Loucy (cell line): ENCODE data around the gene OCEL1.

Experiments used
- H2AFZ ChIP-seq: fragments of 200-600 bp; sonication (generic); 2 replicates; pipeline ENCODE4 v1.6.0; 2016; ENCODE audit warnings: antibody characterized with exemption, mild to moderate bottlenecking, low read length, moderate library complexity
- H3F3A ChIP-seq: fragments of 200-600 bp; 2 replicates; pipeline ENCODE4 v1.6.0; 2016; ENCODE audit warnings: antibody characterized with exemption, low read depth, mild to moderate bottlenecking
- H3K27me3 ChIP-seq: fragments of 200-600 bp; sonication (generic); 2 replicates; pipeline ENCODE4 v1.6.1; 2014; ENCODE audit warnings: low read length, mild to moderate bottlenecking; ENCODE audit not compliant: insufficient read depth, poor library complexity, severe bottlenecking
- H3K36me3 ChIP-seq: fragments of 200-600 bp; sonication (generic); 2 replicates; pipeline ENCODE4 v1.6.1; 2016; ENCODE audit warnings: low read length; ENCODE audit not compliant: insufficient read depth
- H3K4me1 ChIP-seq: fragments of 200-600 bp; sonication (generic); 2 replicates; pipeline ENCODE4 v1.5.1; 2014; ENCODE audit warnings: low read length, mild to moderate bottlenecking; ENCODE audit not compliant: insufficient read depth, poor library complexity, severe bottlenecking
- H3K4me2 ChIP-seq: fragments of 200-600 bp; sonication (generic); 2 replicates; pipeline ENCODE4 v1.6.0; 2014; ENCODE audit warnings: antibody characterized with exemption, low read length, low read depth, mild to moderate bottlenecking; ENCODE audit not compliant: poor library complexity, severe bottlenecking
- H3K4me3 ChIP-seq: fragments of 200-600 bp; sonication (generic); 2 replicates; pipeline ENCODE4 v1.5.1; 2014; ENCODE audit warnings: low read length, mild to moderate bottlenecking, mixed read lengths; ENCODE audit not compliant: poor library complexity, severe bottlenecking
- H3K79me2 ChIP-seq: fragments of 200-600 bp; sonication (generic); 2 replicates; pipeline ENCODE4 v1.6.1; 2014; ENCODE audit warnings: low read length; ENCODE audit not compliant: insufficient read depth
- H3K9ac ChIP-seq: fragments of 200-600 bp; sonication (generic); 2 replicates; pipeline ENCODE4 v1.6.0; 2014; ENCODE audit warnings: mild to moderate bottlenecking, low read depth, low read length, moderate library complexity; ENCODE audit not compliant: poor library complexity, severe bottlenecking
- H3K9me2 ChIP-seq: fragments of 200-600 bp; sonication (generic); replicated peaks from 2 replicates; pipeline ENCODE4 v1.6.1; 2016; ENCODE audit warnings: low read depth, low read length, mixed read lengths
- H3K9me3 ChIP-seq: fragments of 200-600 bp; sonication (generic); 2 replicates; pipeline ENCODE4 v1.6.1; 2014; ENCODE audit warnings: mild to moderate bottlenecking, antibody characterized with exemption, low read length, low read depth; ENCODE audit not compliant: insufficient read depth
- H4K20me1 ChIP-seq: fragments of 200-600 bp; sonication (generic); 2 replicates; pipeline ENCODE4 v1.6.0; 2014; ENCODE audit warnings: antibody characterized with exemption, low read length, mild to moderate bottlenecking; ENCODE audit not compliant: insufficient read depth, poor library complexity, severe bottlenecking
- EZH2phosphoT487 ChIP-seq: fragments of 200-600 bp; IDR thresholded peaks from 2 replicates; pipeline ENCODE4 v1.6.1; 2018; ENCODE audit warnings: antibody characterized with exemption, mild to moderate bottlenecking, moderate library complexity, borderline replicate concordance
- TF ChIP-seq, protein P1 (sequence below): fragments of 200-600 bp; sonication (generic); conservative IDR thresholded peaks from 2 replicates; pipeline ENCODE4 v1.5.1; 2014; ENCODE audit warnings: mild to moderate bottlenecking, antibody characterized with exemption, low read length

OCEL1 gene

DNA sequence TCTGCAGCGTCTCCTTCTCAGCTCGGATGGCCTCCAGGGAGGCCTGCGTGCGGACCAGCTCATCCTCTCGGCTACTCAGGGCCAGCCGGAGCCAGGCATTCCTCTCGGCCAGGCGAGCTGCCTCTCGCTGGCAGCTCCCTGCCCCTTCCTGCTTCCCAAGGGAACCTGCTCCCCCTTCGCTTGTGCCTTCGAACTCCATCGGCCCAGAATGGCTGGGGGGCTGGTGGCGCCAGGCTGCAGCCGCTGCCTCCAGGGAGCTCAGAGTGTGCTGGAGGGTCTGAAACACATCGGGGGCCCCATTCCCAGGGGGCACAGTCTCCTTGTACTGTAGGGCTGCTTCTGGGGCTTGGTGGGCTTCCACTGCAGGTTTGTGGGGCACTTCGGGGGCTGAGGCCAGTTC is 36.5 kb downstream of the OCEL1 start:
- Histone ChIP-seq H3K79me2 (peaks cover 3% of the 10 kb centered on the region), H4K20me1 (no peaks in the 10 kb centered on the region), H3K4me3 (no peak overlapping the region), H2AFZ (no peak overlapping the region), H3K9me3 (peaks cover 4% of the 10 kb centered on the region; the same call in 1 of the 2 replicates), H3K4me1 (peaks cover 8% of the 10 kb centered on the region), H3K9me2 (no peaks in the 10 kb centered on the region), H3K27me3 (no peaks in the 10 kb centered on the region), H3F3A (no peaks in the 10 kb centered on the region), H3K36me3 (no peaks in the 10 kb centered on the region), H3K4me2 (no peak overlapping the region), H3K9ac (no peak overlapping the region)
- no peak for TF ChIP-seq EZH2phosphoT487
- TF ChIP-seq, protein P1, sequence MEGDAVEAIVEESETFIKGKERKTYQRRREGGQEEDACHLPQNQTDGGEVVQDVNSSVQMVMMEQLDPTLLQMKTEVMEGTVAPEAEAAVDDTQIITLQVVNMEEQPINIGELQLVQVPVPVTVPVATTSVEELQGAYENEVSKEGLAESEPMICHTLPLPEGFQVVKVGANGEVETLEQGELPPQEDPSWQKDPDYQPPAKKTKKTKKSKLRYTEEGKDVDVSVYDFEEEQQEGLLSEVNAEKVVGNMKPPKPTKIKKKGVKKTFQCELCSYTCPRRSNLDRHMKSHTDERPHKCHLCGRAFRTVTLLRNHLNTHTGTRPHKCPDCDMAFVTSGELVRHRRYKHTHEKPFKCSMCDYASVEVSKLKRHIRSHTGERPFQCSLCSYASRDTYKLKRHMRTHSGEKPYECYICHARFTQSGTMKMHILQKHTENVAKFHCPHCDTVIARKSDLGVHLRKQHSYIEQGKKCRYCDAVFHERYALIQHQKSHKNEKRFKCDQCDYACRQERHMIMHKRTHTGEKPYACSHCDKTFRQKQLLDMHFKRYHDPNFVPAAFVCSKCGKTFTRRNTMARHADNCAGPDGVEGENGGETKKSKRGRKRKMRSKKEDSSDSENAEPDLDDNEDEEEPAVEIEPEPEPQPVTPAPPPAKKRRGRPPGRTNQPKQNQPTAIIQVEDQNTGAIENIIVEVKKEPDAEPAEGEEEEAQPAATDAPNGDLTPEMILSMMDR = no peak

DNA sequence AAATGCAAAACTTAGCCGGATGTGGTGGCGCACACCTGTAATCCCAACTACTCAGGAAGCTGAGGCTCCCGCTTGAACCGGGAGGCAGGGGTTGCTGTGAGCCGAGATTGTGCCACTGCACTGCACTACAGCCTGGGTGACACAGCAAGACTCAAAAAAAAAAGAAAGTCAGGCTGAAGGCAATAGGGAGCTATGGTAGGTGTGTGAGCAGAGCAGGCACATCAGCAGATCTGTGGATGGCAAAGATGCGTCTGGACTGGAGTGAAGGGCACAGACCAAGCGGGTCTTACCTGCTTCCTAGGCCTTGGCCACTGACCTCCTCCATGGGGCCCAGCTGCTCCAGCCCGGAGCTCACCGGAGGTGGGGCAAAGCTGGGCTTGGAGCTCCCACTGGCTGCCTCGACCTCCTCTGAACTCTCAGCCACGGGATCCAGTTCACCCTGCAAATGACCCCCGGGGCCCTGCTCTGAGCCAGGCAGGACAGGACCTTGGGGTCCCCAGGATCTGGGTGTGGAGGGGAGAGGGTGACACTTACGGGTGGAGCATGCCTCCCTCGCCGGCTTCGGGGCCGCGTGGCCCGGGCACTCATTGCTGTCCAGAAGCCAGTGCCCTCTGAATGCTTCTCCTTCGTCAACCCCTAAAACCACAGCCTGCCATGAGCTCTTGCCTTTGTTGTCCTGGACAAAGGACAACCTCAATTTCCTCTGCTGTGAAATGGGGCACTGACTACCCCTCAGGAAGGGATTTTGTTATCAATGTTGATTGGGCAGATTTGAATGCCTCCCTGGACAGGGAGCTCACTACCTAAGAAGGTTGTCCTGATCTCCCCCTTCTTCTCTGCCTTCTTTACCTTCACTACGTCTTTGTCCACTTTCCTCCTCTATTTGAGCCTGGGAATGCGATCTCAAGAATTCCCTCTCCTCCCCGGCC is 38.0 kb downstream of the OCEL1 start:
- H3K79me2 ChIP-seq = peaks cover 17% of the 10 kb centered on the region
- TF ChIP-seq EZH2phosphoT487 = no peak
- TF ChIP-seq, protein P1 = no peak
- no peaks in the 10 kb centered on the region for H4K20me1 ChIP-seq
- peak overlapping the region; percentile 23 for H3K9ac ChIP-seq
- peak overlapping the region; percentile 50; the same call in 1 of the 2 replicates for H2AFZ ChIP-seq
- peaks cover 4% of the 10 kb centered on the region; the same call in 1 of the 2 replicates for H3K9me3 ChIP-seq
- H3K4me2 ChIP-seq = no peak overlapping the region
- H3K36me3 ChIP-seq = no peaks in the 10 kb centered on the region
- no peak overlapping the region for H3K4me3 ChIP-seq
- no peaks in the 10 kb centered on the region for H3K27me3 ChIP-seq
- H3K9me2 ChIP-seq = no peaks in the 10 kb centered on the region
- peaks cover 8% of the 10 kb centered on the region for H3K4me1 ChIP-seq
- no peaks in the 10 kb centered on the region for H3F3A ChIP-seq

DNA sequence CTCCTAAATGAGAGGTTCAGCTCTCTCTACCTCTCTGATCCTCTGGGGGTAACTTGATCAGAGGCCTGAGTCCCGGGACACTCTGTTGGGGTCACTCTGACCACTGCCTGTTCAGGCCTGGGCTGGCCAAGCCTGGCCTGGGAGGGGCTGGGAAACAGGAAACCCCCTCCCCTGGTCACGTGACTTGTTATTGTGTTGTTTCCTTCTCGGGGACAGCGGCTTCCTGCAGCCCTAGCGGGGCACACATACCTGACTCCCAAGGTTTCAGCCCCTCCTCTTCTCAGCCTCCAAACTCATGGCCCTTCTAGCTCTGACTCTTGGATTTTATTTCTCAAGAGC is 38.6 kb downstream of the OCEL1 start, which contains the start of gene USHBP1:
Gene USHBP1 (minus strand): TSS at position 105 of the 339 bp plus-strand sequence. CDS start 446 bp downstream, outside the sequence.
- Histone ChIP-seq H3K4me1 (peaks cover 8% of the 10 kb centered on the region), H3K27me3 (no peaks in the 10 kb centered on the region), H3K9me2 (no peaks in the 10 kb centered on the region), H3K4me3 (no peak within 1 kb of the TSS), H2AFZ (peak within 1 kb of the TSS; percentile 50), H3K79me2 (peaks cover 20% of the 10 kb centered on the region), H3F3A (no peaks in the 10 kb centered on the region), H3K36me3 (no peaks in the 10 kb centered on the region), H3K9me3 (peaks cover under 1% of the 10 kb centered on the region; the same call in 1 of the 2 replicates), H4K20me1 (no peaks in the 10 kb centered on the region), H3K9ac (peak within 1 kb of the TSS; percentile 23), H3K4me2 (no peak within 1 kb of the TSS)
- TF ChIP-seq, protein P1 = no peak
- TF ChIP-seq EZH2phosphoT487 = no peak
